Measurements from ENCODE around the gene CDK9.

DNA sequence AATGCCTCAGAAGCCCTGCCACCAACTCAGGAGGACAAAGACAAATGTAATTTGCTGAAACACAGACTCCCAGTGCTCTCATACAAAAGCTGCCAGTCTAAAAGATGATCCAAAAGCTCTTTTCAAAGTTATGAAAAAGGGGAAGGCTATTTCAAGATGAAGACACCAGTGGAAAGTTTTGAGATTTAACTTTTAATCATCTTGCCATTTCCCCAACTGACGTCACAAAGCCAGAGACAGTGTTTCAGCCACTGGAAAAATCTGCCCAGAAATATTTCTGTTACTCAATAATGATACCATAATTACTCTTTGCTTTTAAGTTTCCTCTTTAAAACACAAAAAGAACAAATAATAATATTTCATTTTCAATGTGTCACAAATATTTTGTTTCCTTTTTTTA is 47.7 kb downstream of the CDK9 start:
- TF ChIP-seq CTCF (conservative IDR thresholded peaks at IDR 0.05; ENCODE audit: low read depth in 2 of 2), result no peak
- TF ChIP-seq REST (IDR thresholded peaks at IDR 0.05; ENCODE audit: unreplicated experiment), result no peak
- TF ChIP-seq ZNF114 (CRISPR knock-in tag; IDR thresholded peaks at IDR 0.05), result no peak
- TF ChIP-seq POLR2AphosphoS5 (IDR thresholded peaks at IDR 0.05; ENCODE audit: low read depth), result no peak
- TF ChIP-seq EZH2 (IDR thresholded peaks at IDR 0.05; ENCODE audit: low read depth, unreplicated experiment), result no peak
- no peak for TF ChIP-seq JUNB (IDR thresholded peaks at IDR 0.05; ENCODE audit: unreplicated experiment)
- TF ChIP-seq EZH2phosphoT487 (IDR thresholded peaks at IDR 0.05; ENCODE audit: unreplicated experiment), result no peak
- no peak for TF ChIP-seq CREB1 (CRISPR knock-in tag; IDR thresholded peaks at IDR 0.05; ENCODE audit: low read depth)
